ENCODE results near the gene PCNX2. TPM values are rescaled to one million over a fixed set of nuclear protein-coding genes. Genes with fewer than 3 reads are reported as not detected.

PCNX2 gene
- total and polyA plus RNA-seq, 2 donors (not counting 1 experiment from before 2014, with no cell fraction given): 17.6 to 34.7 TPM

GRCh38 chr1:233138788-233139585 lies 156.5 kb downstream of the PCNX2 start:
- Mint-ChIP-seq H3K27ac (no peak overlapping the region), H3K4me3 (no peak overlapping the region), H3K9me3 (ENCODE audit: insufficient read depth) (no peaks in the 10 kb centered on the region), H3K27me3 (no peaks in the 10 kb centered on the region), H3K4me1 (no peaks in the 10 kb centered on the region)
- Histone ChIP-seq H3K4me2 (replicated peaks; ENCODE audit: low read depth, low read length, poor library complexity, severe bottlenecking) (no peak overlapping the region), H3K27me3 (replicated peaks in 1 of 4; ENCODE audit: control extremely low read depth in 1 of 4, control insufficient read depth in 3 of 4, insufficient read depth in 4 of 4, low read length in 3 of 4) (no peaks in the 10 kb centered on the region), H3K36me3 (replicated peaks in 1 of 2; ENCODE audit: control extremely low read depth in 1 of 2, control insufficient read depth in 1 of 2, extremely low read depth in 1 of 2, insufficient read depth in 2 of 2, low read length in 1 of 2) (no peaks in the 10 kb centered on the region), H3K79me2 (ENCODE audit: control insufficient read depth, insufficient read depth, low read length) (no peaks in the 10 kb centered on the region), H3K9me3 (ENCODE audit: control extremely low read depth in 1 of 3, control insufficient read depth in 2 of 3, insufficient read depth in 1 of 3, low read length in 2 of 3) (no peaks in the 10 kb centered on the region), H4K20me1 (ENCODE audit: control insufficient read depth, insufficient read depth, low read length, poor library complexity, severe bottlenecking) (no peaks in the 10 kb centered on the region), H3K9ac (ENCODE audit: low read length) (no peak overlapping the region), H3K27ac (ENCODE audit: low read length in 2 of 2) (no peak overlapping the region), H2AFZ (ENCODE audit: insufficient read depth, low read depth, low read length, poor library complexity, severe bottlenecking) (no peak overlapping the region), H3K4me3 (ENCODE audit: control extremely low read depth in 1 of 5, extremely low read depth in 1 of 5, insufficient read depth in 1 of 5, low read depth in 2 of 5, low read length in 4 of 5) (no peak overlapping the region), H3K4me1 (ENCODE audit: control insufficient read depth in 2 of 2, insufficient read depth in 2 of 2, low read length in 2 of 2) (peaks cover 0 to 2% of the 10 kb centered on the region in 2 donors)
- TF ChIP-seq EZH2 (IDR thresholded peaks at IDR 0.05; ENCODE audit: borderline replicate concordance, insufficient read depth, low read depth, low read length, poor library complexity, severe bottlenecking): no peak
- TF ChIP-seq CTCF (IDR thresholded peaks at IDR 0.05): no peak
- DNase-seq: no peak
- ATAC-seq (ENCODE audit: low read depth): no peak
- intact Hi-C loops (cut with micrococcal nuclease): no loop called here
- 100% methylated on average over 1 of the region's 4 CpGs for WGBS (ENCODE audit: insufficient coverage)
- ChIA-PET POLR2A (no interaction called here), CTCF (no interaction called here)

GRCh38 chr1:233135833-233136232 lies 159.7 kb downstream of the PCNX2 start:
- no peak overlapping the region for H3K4me3 ChIP-seq (ENCODE audit: control extremely low read depth in 1 of 5, extremely low read depth in 1 of 5, insufficient read depth in 1 of 5, low read depth in 2 of 5, low read length in 4 of 5)
- Mint-ChIP-seq H3K9me3 (ENCODE audit: insufficient read depth) (no peaks in the 10 kb centered on the region), H3K27me3 (no peaks in the 10 kb centered on the region), H3K4me3 (no peak overlapping the region), H3K4me1 (no peaks in the 10 kb centered on the region), H3K27ac (no peak overlapping the region)
- ChIA-PET POLR2A (no interaction called here), CTCF (no interaction called here)
- no peak overlapping the region for H2AFZ ChIP-seq (ENCODE audit: insufficient read depth, low read depth, low read length, poor library complexity, severe bottlenecking)
- DNase-seq (no peak), ATAC-seq (ENCODE audit: low read depth) (no peak)
- H3K27ac ChIP-seq (ENCODE audit: low read length in 2 of 2): no peak overlapping the region
- no peaks in the 10 kb centered on the region for H3K79me2 ChIP-seq (ENCODE audit: control insufficient read depth, insufficient read depth, low read length)
- H4K20me1 ChIP-seq (ENCODE audit: control insufficient read depth, insufficient read depth, low read length, poor library complexity, severe bottlenecking): no peaks in the 10 kb centered on the region
- H3K4me1 ChIP-seq (ENCODE audit: control insufficient read depth in 2 of 2, insufficient read depth in 2 of 2, low read length in 2 of 2): peaks cover 0 to 2% of the 10 kb centered on the region in 2 donors
- no peaks in the 10 kb centered on the region for H3K9me3 ChIP-seq (ENCODE audit: control extremely low read depth in 1 of 3, control insufficient read depth in 2 of 3, insufficient read depth in 1 of 3, low read length in 2 of 3)
- TF ChIP-seq CTCF (IDR thresholded peaks at IDR 0.05) (no peak), EZH2 (IDR thresholded peaks at IDR 0.05; ENCODE audit: borderline replicate concordance, insufficient read depth, low read depth, low read length, poor library complexity, severe bottlenecking) (no peak)
- H3K27me3 ChIP-seq (replicated peaks in 1 of 4; ENCODE audit: control extremely low read depth in 1 of 4, control insufficient read depth in 3 of 4, insufficient read depth in 4 of 4, low read length in 3 of 4): no peaks in the 10 kb centered on the region
- intact Hi-C loops (cut with micrococcal nuclease): no loop called here
- H3K9ac ChIP-seq (ENCODE audit: low read length): no peak overlapping the region
- H3K4me2 ChIP-seq (replicated peaks; ENCODE audit: low read depth, low read length, poor library complexity, severe bottlenecking): no peak overlapping the region
- no peaks in the 10 kb centered on the region for H3K36me3 ChIP-seq (replicated peaks in 1 of 2; ENCODE audit: control extremely low read depth in 1 of 2, control insufficient read depth in 1 of 2, extremely low read depth in 1 of 2, insufficient read depth in 2 of 2, low read length in 1 of 2)

All from B cell (primary cell).